ENCODE data around the gene MPV17. TPM values are rescaled to one million over a fixed set of nuclear protein-coding genes. Genes with fewer than 3 reads are reported as not detected.

Gene MPV17
- total and polyA plus RNA-seq, 9 of the 15 experiments (the other 6 are each of a cell fraction or from before 2014, with no cell fraction given): 54.7 to 140 (median 70.2) TPM

DNA sequence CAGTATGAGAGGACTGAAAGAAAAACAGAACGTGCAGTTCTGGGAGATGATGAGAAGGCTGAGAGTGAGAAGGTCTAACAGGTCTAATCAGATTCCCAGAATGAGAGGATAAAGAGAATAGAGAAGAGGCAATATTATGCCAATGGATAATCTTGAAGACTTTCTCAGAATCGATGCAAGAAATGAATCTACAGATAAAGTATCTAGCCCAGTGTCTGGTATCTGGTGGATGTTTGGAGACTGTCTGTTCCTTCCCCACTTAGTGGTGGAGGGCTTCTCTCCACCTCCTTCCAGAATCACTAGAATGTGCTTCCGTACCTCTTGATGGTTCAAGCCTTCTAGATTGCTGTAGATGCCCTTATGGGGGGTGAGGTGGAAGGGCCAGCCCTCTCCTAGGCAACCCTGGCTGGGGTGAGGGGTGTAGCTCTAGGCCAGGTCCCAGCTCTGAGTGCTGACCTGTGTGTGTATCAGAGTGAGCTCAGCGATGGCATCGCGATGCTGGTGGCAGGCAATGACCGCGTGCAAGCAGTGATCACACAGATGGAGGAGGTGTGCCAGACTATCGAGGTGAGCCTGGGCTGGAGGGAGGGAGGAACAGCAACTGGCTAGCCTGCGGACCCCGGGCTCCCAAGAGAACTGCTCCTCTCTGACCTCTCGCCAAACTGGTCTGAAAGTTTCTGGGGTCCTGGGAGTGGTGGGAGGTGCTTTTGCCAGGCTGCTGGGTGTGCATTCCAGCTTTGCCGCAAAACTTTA lies 18.2 kb downstream of the MPV17 start:
- intact Hi-C loops (cut with micrococcal nuclease) (loop anchor here (5.0 kb wide), 3 partner anchors 68 to 378 kb away; partner anchors contain the start of genes EIF2B4 and SNX17), in situ Hi-C loops (cut with MboI) (no loop called here)
- POLR2A ChIA-PET: interaction anchor here (0.6 to 1.5 kb wide), 2 partner anchors 10 to 329 kb away, joined by 3 to 4 read pairs; no protein-coding TSS in a partner anchor
- DNase-seq (ENCODE audit: extremely low read depth in 1 of 4, low spot score in 3 of 4): no peak
- H3K27ac ChIP-seq (ENCODE audit: extremely low read depth, low read depth, low read length): no peak overlapping the region
- H3K4me2 ChIP-seq (ENCODE audit: insufficient read depth, low read length): no peak overlapping the region
- no peak overlapping the region for H3K9ac ChIP-seq (ENCODE audit: insufficient read depth in 1 of 2, low read depth in 2 of 2, low read length in 2 of 2)
- no peak overlapping the region for H3K4me3 ChIP-seq
- peak; percentile 37 for FAIRE-seq
- CTCF ChIA-PET (ENCODE audit: low intra/inter-chr PET ratio): interaction anchor here (1.3 to 2.7 kb wide), 3 partner anchors 24 to 207 kb away, joined by 8 to 23 read pairs (median 19); no protein-coding TSS in a partner anchor
- ATAC-seq: no peak
- 21% methylated on average over 8 of the region's 13 CpGs for WGBS (ENCODE audit: insufficient coverage, low coverage, missing lambda C conversion rate)
- peaks cover 14% of the 10 kb centered on the region; the same call in 2 of the 3 replicates for H3K36me3 ChIP-seq (ENCODE audit: control insufficient read depth, insufficient read depth, low read length)
- BruUV-seq (replicated peaks): no TSS peak
- H3K9me1 ChIP-seq (ENCODE audit: control insufficient read depth, insufficient read depth, low read length): no peaks in the 10 kb centered on the region
- H3K9me3 ChIP-seq (replicated peaks; ENCODE audit: control insufficient read depth, insufficient read depth, low read depth, low read length): no peaks in the 10 kb centered on the region
- H3K79me2 ChIP-seq (ENCODE audit: control insufficient read depth, insufficient read depth, low read length): no peaks in the 10 kb centered on the region
- H3K4me1 ChIP-seq (replicated peaks in 1 of 2; ENCODE audit: control insufficient read depth in 2 of 2, insufficient read depth in 2 of 2, low read length in 2 of 2): peaks cover 0 to 8% of the 10 kb centered on the region in 2 experiments; a peak in 3 of 5 replicates
- H3K27me3 ChIP-seq (ENCODE audit: control insufficient read depth in 2 of 2, insufficient read depth in 2 of 2, low read length in 2 of 2): no peaks in the 10 kb centered on the region
- no peak overlapping the region for H2AFZ ChIP-seq (ENCODE audit: low read depth, low read length)
- no peak for TF ChIP-seq HDAC8 (tag; IDR thresholded peaks at IDR 0.05)
- TF ChIP-seq, protein P1, sequence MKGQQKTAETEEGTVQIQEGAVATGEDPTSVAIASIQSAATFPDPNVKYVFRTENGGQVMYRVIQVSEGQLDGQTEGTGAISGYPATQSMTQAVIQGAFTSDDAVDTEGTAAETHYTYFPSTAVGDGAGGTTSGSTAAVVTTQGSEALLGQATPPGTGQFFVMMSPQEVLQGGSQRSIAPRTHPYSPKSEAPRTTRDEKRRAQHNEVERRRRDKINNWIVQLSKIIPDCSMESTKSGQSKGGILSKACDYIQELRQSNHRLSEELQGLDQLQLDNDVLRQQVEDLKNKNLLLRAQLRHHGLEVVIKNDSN (CRISPR knock-in tag; IDR thresholded peaks at IDR 0.05): no peak
- no peak for TF ChIP-seq DPF2 (IDR thresholded peaks at IDR 0.05)
- TF ChIP-seq, protein P2, sequence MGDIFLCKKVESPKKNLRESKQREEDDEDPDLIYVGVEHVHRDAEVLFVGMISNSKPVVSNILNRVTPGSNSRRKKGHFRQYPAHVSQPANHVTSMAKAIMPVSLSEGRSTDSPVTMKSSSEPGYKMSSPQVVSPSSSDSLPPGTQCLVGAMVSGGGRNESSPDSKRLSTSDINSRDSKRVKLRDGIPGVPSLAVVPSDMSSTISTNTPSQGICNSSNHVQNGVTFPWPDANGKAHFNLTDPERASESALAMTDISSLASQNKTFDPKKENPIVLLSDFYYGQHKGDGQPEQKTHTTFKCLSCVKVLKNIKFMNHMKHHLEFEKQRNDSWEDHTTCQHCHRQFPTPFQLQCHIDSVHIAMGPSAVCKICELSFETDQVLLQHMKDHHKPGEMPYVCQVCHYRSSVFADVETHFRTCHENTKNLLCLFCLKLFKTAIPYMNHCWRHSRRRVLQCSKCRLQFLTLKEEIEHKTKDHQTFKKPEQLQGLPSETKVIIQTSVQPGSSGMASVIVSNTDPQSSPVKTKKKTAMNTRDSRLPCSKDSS (IDR thresholded peaks at IDR 0.05; ENCODE audit: low read depth, partially characterized antibody): no peak
- no peak for TF ChIP-seq ZNF408 (CRISPR knock-in tag; IDR thresholded peaks at IDR 0.05; ENCODE audit: low read depth)
- no peak for TF ChIP-seq MAFK (IDR thresholded peaks at IDR 0.05; ENCODE audit: low read length)
- H4K20me1 ChIP-seq (replicated peaks; ENCODE audit: control insufficient read depth, insufficient read depth, low read length): no peaks in the 10 kb centered on the region

Measured in K562 (cell line).